ENCODE results near the gene ADGRB3.
"Not testable (repeated sequence)": the region's sequence is repeated elsewhere in the genome, so short reads cannot be mapped to it uniquely, and the experiment has no call there.

Gene ADGRB3

DNA sequence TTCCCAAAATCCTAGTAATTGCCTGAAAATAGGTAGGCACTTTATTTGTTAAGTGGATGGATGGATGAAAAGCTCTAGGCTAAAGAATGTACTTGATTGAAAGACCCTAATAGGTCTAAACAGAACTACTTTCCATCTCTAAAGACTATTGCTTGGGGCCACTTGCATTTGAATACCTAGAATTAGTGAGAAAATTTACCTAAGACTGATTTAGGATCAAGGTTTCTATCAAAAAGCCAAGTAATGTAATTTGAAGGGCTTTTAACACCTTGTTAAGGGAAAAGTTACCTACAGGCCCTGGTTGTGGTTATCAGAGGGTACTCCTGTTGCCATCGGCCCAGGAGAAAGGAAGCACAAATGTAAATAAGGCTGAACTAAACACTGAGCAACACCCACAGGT lies 581.0 kb downstream of the ADGRB3 start:
- in situ Hi-C loops (cut with MboI; ENCODE audit: low sequenced_read_pairs), result no loop called here

DNA sequence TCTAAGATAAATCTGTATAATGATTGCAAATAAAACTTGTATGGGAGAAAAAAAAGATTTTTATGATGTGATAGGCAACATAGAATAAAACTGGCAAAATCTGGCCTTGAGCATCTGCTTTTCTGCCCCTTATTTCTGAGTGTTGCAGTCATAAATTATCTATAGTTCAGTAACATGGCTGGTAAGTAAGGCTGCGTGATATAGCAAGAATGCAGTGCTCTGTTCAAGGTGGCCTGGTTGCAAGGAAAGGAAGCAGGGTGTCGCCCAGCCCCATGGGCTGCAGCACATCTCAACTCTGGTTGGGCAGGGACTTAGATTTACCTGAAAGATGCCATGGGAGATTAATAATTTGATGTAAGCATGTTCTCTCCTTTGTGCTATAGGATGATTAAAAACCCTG lies 582.3 kb downstream of the ADGRB3 start:
- in situ Hi-C loops (cut with MboI; ENCODE audit: low sequenced_read_pairs), result no loop called here

- in situ Hi-C loops (cut with MboI; ENCODE audit: low sequenced_read_pairs), result no loop called here
Measured at GRCh38 chr6:69220375-69220774, 585.3 kb downstream of the ADGRB3 start.

DNA sequence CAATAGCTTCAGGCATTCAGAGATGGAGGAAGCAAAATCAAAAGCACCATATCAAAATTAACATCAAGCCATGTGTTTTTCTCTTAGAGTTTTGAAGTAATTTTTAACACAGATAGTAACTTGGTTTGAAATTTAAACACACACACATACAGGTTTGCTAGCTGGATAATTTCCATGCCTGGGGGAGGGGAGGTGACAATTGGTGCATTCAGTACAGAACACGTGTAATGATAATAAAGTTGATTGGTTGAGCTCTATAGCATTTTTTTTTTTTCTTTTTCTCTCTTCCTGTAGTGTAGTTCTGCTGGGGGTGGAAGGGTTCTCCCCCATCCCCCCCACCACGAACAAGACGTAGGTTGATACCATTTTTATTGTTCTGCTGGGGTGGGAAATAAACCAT lies 596.9 kb downstream of the ADGRB3 start:
- in situ Hi-C loops (cut with MboI; ENCODE audit: low sequenced_read_pairs), result no loop called here

DNA sequence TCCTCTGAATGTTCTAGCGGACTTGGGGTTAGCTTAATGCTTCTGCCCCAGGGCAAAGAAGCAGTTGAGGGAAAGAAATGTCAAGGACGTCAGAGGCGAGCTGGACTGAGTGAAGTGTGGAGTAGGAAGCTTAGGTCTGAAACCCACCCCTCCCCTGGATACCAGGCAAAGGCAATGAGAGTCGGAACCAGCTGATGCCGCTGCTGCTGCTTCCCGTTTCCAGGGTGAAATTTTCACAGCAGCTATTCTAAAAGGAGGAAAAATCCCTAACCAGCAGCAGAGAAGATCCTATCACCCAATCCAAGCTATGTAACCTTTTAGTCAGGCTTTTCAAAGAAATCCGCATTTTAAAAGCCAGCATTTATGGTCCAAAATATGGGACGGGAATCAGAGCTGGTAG lies 597.4 kb downstream of the ADGRB3 start:
- in situ Hi-C loops (cut with MboI; ENCODE audit: low sequenced_read_pairs), result no loop called here

DNA sequence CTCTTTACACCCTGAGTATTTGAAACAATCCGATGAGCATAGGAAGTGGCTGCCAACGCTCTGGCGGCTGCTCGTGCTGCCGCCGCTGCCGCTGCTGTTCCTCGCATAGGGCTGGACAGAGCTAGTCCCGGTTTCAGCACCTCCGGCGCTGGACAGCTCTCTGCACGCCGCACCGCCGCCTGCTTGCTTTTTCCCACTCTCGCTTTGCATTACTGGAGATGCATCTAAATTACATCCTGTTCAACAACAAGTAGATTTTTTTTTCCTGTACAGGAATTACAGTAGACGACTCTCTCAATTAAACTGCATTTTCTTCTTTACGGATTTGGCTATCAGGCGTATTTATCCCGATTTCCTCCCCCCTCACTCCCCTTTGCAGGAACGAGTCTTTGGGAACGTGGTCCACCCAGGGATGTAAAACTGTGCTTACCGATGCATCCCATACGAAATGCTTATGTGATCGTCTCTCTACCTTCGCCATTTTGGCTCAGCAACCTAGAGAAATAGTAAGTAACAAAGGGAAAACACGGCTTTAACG lies 597.9 kb downstream of the ADGRB3 start:
- in situ Hi-C loops (cut with MboI; ENCODE audit: low sequenced_read_pairs), result no loop called here

DNA sequence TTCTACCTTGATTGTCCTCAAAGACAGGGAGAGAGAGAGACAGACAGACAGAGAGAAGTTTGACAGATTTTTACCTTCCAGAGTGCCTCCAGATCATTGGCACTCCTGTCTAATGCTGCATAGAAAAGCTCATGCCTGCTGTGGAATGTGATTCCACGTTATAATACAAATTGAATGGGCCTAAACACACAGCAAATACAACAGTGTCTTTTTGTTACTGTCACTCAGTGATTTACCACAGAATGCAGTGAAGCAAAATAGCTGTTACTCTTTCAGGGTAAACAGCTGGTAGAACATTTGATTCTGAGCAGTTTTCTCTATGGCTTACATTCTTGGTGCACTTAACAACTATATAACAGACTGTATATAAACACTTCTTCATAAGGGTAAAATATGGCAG lies 603.0 kb downstream of the ADGRB3 start:
- in situ Hi-C loops (cut with MboI; ENCODE audit: low sequenced_read_pairs), result no loop called here

DNA sequence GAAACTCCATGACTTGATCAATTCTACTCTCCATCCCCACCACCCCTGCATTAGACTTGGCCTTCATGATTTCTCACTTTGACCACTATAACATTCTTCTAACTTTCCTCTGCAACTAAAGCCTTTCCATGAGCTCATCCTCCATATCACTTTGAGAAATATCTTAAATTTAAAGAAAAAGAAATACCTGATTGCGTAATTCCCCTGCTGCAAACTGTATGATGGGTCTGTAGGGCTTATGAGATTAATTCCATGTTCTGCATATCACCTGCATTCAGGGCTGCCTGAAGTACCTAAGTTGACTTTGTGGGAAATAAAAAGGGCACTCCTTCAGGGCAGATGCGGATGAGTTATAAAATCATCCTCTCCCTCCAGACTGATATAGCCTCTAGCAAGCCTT lies 611.9 kb downstream of the ADGRB3 start:
- in situ Hi-C loops (cut with MboI; ENCODE audit: low sequenced_read_pairs), result no loop called here

- in situ Hi-C loops (cut with MboI; ENCODE audit: low sequenced_read_pairs), result no loop called here
Measured at GRCh38 chr6:69261010-69261409, 625.9 kb downstream of the ADGRB3 start.

DNA sequence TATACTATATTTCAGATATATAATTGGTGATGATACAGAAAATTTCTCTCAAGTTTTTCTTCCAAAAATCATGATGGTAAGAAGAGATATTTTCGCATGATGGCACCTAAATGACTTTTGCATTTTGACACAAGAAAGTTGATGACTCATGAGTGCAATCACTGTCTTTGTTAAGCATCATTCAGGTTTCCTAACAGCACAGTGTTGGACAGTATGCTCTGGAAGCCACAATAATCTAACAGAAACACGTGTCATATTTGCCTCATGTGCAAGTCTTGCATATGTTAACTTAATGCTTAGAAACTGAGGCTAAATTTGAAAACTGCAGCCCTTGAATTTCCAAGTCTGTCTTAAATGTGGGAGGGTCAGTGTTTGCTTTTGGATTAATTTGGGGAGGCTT lies 628.2 kb downstream of the ADGRB3 start:
- in situ Hi-C loops (cut with MboI; ENCODE audit: low sequenced_read_pairs), result no loop called here

GRCh38 chr6:69265090-69265489 lies 630.0 kb downstream of the ADGRB3 start:
- in situ Hi-C loops (cut with MboI; ENCODE audit: low sequenced_read_pairs), result no loop called here

- in situ Hi-C loops (cut with MboI; ENCODE audit: low sequenced_read_pairs), result no loop called here
Measured at GRCh38 chr6:69265706-69266105, 630.6 kb downstream of the ADGRB3 start.

- in situ Hi-C loops (cut with MboI; ENCODE audit: low sequenced_read_pairs), result no loop called here
Measured at GRCh38 chr6:69276204-69276603, 641.1 kb downstream of the ADGRB3 start.

GRCh38 chr6:69279805-69280204 lies 644.7 kb downstream of the ADGRB3 start:
- in situ Hi-C loops (cut with MboI; ENCODE audit: low sequenced_read_pairs), result no loop called here

DNA sequence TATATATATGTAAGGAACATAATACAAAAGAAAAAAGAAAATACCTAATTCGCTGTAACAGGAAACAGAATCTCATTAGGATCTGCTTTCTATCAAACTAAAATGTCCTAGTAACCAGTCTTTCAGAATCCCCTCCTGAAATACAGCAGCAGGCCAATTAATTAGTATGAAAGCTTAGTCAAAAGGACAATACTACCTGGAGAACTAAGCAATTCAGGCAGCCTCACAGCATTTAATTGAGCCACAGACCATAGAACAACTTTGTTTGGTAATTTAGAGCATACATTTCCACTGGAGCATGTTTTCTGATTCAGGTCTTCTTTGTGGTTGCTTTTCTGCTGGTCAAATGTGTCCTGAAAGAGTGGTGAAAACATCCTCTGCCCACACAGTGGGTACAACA lies 645.8 kb downstream of the ADGRB3 start:
- in situ Hi-C loops (cut with MboI; ENCODE audit: low sequenced_read_pairs), result no loop called here

DNA sequence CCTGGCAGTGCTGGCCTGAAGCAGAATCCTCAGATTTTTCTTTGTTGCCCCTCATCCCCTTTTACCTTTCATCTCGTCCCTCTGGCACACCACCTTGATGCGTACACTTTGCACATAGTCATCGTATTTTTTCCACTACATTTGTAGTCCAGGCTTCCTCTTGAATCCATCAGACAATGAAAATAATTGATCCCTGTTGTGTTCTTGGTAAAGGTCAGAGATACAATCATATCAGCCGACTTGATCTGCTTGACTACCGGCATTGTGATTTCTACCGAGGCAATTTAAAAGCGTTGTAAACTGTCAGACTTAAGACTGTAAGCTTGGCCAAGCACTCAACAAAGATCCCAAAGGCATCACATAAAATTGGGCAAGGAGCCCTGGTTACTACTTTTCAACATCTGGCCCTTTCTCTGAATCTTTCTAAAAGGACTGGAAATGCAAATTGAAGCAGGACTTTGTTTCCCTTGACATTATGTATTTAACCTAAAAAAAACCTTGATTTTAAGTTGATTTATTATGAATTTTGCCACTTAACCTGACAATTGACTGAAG lies 649.2 kb downstream of the ADGRB3 start:
- in situ Hi-C loops (cut with MboI; ENCODE audit: low sequenced_read_pairs), result no loop called here

DNA sequence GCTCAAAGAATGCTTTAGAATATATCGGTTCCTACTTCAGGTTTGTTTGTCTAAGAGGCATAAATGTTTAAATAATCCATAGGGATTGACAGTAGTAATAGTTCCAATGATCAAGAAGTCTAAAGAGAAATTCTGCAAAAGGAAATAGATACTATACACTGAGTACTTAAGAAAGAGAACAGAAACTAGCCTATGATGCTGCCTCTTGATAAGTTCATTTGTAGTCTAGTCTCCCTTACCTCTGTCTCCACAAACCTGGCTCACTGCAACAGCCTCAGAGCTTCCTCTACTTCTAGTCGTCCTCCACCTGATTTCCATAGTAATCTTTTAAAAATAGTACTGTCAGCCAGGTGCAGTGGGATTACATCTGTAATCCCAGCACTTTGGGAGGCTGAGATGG lies 650.0 kb downstream of the ADGRB3 start:
- in situ Hi-C loops (cut with MboI; ENCODE audit: low sequenced_read_pairs), result no loop called here

DNA sequence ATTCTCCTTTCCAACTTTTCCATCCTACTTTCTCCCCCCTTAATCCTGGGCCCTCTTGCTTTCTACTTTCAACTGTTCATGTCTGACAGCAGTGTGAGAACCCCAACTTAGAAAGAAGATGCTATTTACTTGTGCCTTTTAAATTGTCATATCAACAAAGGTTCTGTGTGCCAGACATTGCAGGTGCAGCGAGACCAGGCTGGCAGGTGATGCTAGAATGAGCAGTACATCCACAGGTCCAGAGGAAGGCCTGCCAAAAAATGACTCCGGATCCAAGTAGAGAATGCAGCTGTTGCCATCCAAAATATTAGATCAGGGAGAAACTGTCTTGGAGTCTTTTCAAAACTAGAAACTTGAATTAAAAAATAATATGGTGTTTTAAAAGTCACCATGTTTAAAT lies 651.2 kb downstream of the ADGRB3 start:
- in situ Hi-C loops (cut with MboI; ENCODE audit: low sequenced_read_pairs), result no loop called here

DNA sequence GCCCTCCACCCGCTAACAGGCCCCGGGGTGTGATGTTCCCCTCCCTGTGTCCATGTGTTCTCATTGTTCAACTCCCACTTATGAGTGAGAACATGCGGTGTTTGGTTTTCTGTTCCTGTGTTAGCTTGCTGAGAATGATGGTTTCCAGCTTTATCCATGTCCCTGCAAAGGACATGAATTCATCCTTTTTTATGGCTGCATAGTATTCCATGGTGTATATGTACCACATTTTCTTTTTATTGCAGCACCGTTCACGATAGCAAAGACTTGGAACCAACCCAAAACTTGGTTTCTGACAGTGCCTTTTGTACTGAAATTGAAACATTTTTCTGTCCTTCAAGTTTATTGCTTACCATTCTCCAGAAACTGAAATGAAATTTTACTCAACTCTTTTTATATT lies 653.1 kb downstream of the ADGRB3 start:
- in situ Hi-C loops (cut with MboI; ENCODE audit: low sequenced_read_pairs), result not testable (repeated sequence)

- in situ Hi-C loops (cut with MboI; ENCODE audit: low sequenced_read_pairs), result no loop called here
Measured at GRCh38 chr6:69289689-69290495, 654.8 kb downstream of the ADGRB3 start.

- in situ Hi-C loops (cut with MboI; ENCODE audit: low sequenced_read_pairs), result no loop called here
Measured at GRCh38 chr6:69293471-69293870, 658.4 kb downstream of the ADGRB3 start.

DNA sequence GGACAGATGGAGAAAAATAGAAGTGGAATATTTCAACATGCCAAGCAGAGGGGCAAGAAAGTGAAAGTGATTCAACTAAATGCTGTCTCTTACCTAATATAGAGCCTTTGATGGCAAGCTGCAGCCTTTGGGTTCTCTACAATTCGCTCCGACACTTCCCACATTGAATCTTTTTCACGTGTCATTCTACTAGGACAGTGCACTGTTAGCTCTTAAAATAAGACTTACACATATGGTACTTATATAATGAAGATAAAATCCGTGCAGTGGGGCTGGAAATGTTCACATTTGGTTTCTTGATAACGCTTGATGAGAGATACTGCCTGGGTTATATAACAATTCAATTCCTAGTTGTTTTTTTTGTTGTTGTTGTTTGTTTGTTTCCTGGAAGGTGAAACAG lies 659.3 kb downstream of the ADGRB3 start:
- in situ Hi-C loops (cut with MboI; ENCODE audit: low sequenced_read_pairs), result no loop called here

- in situ Hi-C loops (cut with MboI; ENCODE audit: low sequenced_read_pairs), result no loop called here
Measured at GRCh38 chr6:69294862-69295261, 659.8 kb downstream of the ADGRB3 start.
